ENCODE data around the gene GLIS2. TPM values are rescaled to one million over a fixed set of nuclear protein-coding genes. Genes with fewer than 3 reads are reported as not detected.

GLIS2 gene
- total RNA-seq (under 1 TPM in 1 of 2 experiments, not detected in 1; 0.08 TPM), polyA plus RNA-seq (not detected)

GRCh38 chr16:4315186-4316107 is at the start of gene GLIS2:
GLIS2 (plus strand) TSS chr16:4316067; CDS start chr16:4332281, 16,214 bp downstream.
- Histone ChIP-seq H3K4me3 (ENCODE audit: low read length in 2 of 2) (peak within 1 kb of the TSS; percentile 29 to 36), H3K36me3 (ENCODE audit: insufficient read depth, low read length) (no peaks in the 10 kb centered on the region), H3K4me1 (ENCODE audit: insufficient read depth, low read length) (peaks cover 23% of the 10 kb centered on the region), H3K27ac (ENCODE audit: low read depth, low read length) (no peak within 1 kb of the TSS), H3K27me3 (ENCODE audit: insufficient read depth, low read length) (no peaks in the 10 kb centered on the region), H3K9me3 (ENCODE audit: control insufficient read depth in 1 of 2, low read length in 2 of 2) (no peaks in the 10 kb centered on the region)
- intact Hi-C loops (cut with micrococcal nuclease): no loop called here
- peak within 1 kb of the TSS; percentile 87 to 99 (median 93) for H3K4me3 Mint-ChIP-seq
- ChIA-PET CTCF (ENCODE audit: partially characterized antibody) (no interaction called here), POLR2A (ENCODE audit: partially characterized antibody) (interaction anchor here (0.8 to 1.0 kb wide), 2 partner anchors 9 to 44 kb away, joined by 3 read pairs; no protein-coding TSS in a partner anchor)
- H3K4me1 Mint-ChIP-seq: peaks cover 9 to 22% (median 16%) of the 10 kb centered on the region in 4 donors
- peaks cover 7 to 11% of the 10 kb centered on the region in 2 donors for H3K27me3 Mint-ChIP-seq
- H3K36me3 Mint-ChIP-seq: peaks cover 0 to 2% of the 10 kb centered on the region in 2 donors
- DNase-seq: peak in 2 of 5 donors; percentile 16 to 47
- H3K27ac Mint-ChIP-seq: peak within 1 kb of the TSS in 5 of 7 donors; percentile 50 to 95 (median 82)
- H3K9me3 Mint-ChIP-seq: no peaks in the 10 kb centered on the region

- H3K27ac Mint-ChIP-seq: no peak overlapping the region
Measured at GRCh38 chr16:4266372-4266771, 49.5 kb upstream of the GLIS2 start.

GRCh38 chr16:4270091-4270490 is 45.8 kb upstream of the GLIS2 start:
- CTCF ChIA-PET (ENCODE audit: partially characterized antibody): interaction anchor here (8.2 kb wide), 1 partner anchor 14 kb away, joined by 84 read pairs; no protein-coding TSS in a partner anchor
- Mint-ChIP-seq H3K27me3 (no peaks in the 10 kb centered on the region), H3K9me3 (peaks cover 0 to 4% (median 0%) of the 10 kb centered on the region in 8 donors), H3K36me3 (peaks cover 0 to 5% of the 10 kb centered on the region in 2 donors), H3K4me1 (peaks cover 6 to 27% (median 15%) of the 10 kb centered on the region in 4 donors), H3K4me3 (peak overlapping the region in 6 of 8 donors; percentile 55 to 93 (median 76)), H3K27ac (peak overlapping the region in 1 of 7 donors; percentile 98)
- Histone ChIP-seq H3K27me3 (ENCODE audit: insufficient read depth, low read length) (no peaks in the 10 kb centered on the region), H3K9me3 (ENCODE audit: control insufficient read depth in 1 of 2, low read length in 2 of 2) (no peaks in the 10 kb centered on the region), H3K4me3 (ENCODE audit: low read length in 2 of 2) (no peak overlapping the region), H3K36me3 (ENCODE audit: insufficient read depth, low read length) (peaks cover 4% of the 10 kb centered on the region), H3K27ac (ENCODE audit: low read depth, low read length) (no peak overlapping the region), H3K4me1 (ENCODE audit: insufficient read depth, low read length) (peaks cover 10% of the 10 kb centered on the region)
- POLR2A ChIA-PET (ENCODE audit: partially characterized antibody): interaction anchor here (0.9 to 3.9 kb wide), 4 partner anchors 11 to 81 kb away, joined by 3 to 17 read pairs (median 5); partner anchors contain the start of gene PAM16
- intact Hi-C loops (cut with micrococcal nuclease): no loop called here
- DNase-seq: no peak

More at GRCh38 chr16:4266372-4266771, 49.5 kb upstream of the GLIS2 start:
- H3K4me1 ChIP-seq (ENCODE audit: insufficient read depth, low read length): peaks cover 10% of the 10 kb centered on the region
- no peak overlapping the region for H3K4me3 ChIP-seq (ENCODE audit: low read length in 2 of 2)
- H3K36me3 ChIP-seq (ENCODE audit: insufficient read depth, low read length): peaks cover 14% of the 10 kb centered on the region
- ChIA-PET CTCF (ENCODE audit: partially characterized antibody) (interaction anchor here (8.2 kb wide), 1 partner anchor 10 kb away, joined by 84 read pairs; no protein-coding TSS in a partner anchor), POLR2A (ENCODE audit: partially characterized antibody) (no interaction called here)
- peaks cover 6 to 10% of the 10 kb centered on the region in 2 donors for H3K36me3 Mint-ChIP-seq
- peaks cover 8 to 27% (median 10%) of the 10 kb centered on the region in 4 donors for H3K4me1 Mint-ChIP-seq
- no peaks in the 10 kb centered on the region for H3K27me3 Mint-ChIP-seq
- H3K9me3 Mint-ChIP-seq: no peaks in the 10 kb centered on the region
- H3K27me3 ChIP-seq (ENCODE audit: insufficient read depth, low read length): no peaks in the 10 kb centered on the region
- H3K4me3 Mint-ChIP-seq: no peak overlapping the region
- H3K9me3 ChIP-seq (ENCODE audit: control insufficient read depth in 1 of 2, low read length in 2 of 2): no peaks in the 10 kb centered on the region
- intact Hi-C loops (cut with micrococcal nuclease): no loop called here
- no peak for DNase-seq
- no peak overlapping the region for H3K27ac ChIP-seq (ENCODE audit: low read depth, low read length)

- Histone ChIP-seq H3K4me1 (ENCODE audit: insufficient read depth, low read length) (peaks cover 10% of the 10 kb centered on the region), H3K27me3 (ENCODE audit: insufficient read depth, low read length) (no peaks in the 10 kb centered on the region), H3K27ac (ENCODE audit: low read depth, low read length) (no peak overlapping the region), H3K36me3 (ENCODE audit: insufficient read depth, low read length) (peaks cover 4% of the 10 kb centered on the region), H3K9me3 (ENCODE audit: control insufficient read depth in 1 of 2, low read length in 2 of 2) (no peaks in the 10 kb centered on the region), H3K4me3 (ENCODE audit: low read length in 2 of 2) (peak overlapping the region in 1 of 2 donors; percentile 91)
- ChIA-PET CTCF (ENCODE audit: partially characterized antibody) (interaction anchor here (0.6 to 8.2 kb wide), 4 partner anchors 14 to 266 kb away, joined by 3 to 84 read pairs (median 4); no protein-coding TSS in a partner anchor), POLR2A (ENCODE audit: partially characterized antibody) (interaction anchor here (0.9 to 3.9 kb wide), 7 partner anchors 11 to 146 kb away, joined by 3 to 18 read pairs (median 5); partner anchors contain the start of genes CORO7 and PAM16)
- intact Hi-C loops (cut with micrococcal nuclease): no loop called here
- Mint-ChIP-seq H3K27ac (peak overlapping the region in 6 of 7 donors; percentile 22 to 98 (median 63)), H3K9me3 (peaks cover 0 to 4% (median 0%) of the 10 kb centered on the region in 8 donors), H3K4me3 (peak overlapping the region; percentile 86 to 93 (median 91)), H3K4me1 (peaks cover 6 to 27% (median 14%) of the 10 kb centered on the region in 4 donors), H3K27me3 (no peaks in the 10 kb centered on the region), H3K36me3 (peaks cover 0 to 5% of the 10 kb centered on the region in 2 donors)
- no peak for DNase-seq
Measured at GRCh38 chr16:4270595-4270994, 45.3 kb upstream of the GLIS2 start.

GRCh38 chr16:4271176-4272113 is 44.4 kb upstream of the GLIS2 start:
- Histone ChIP-seq H3K4me1 (ENCODE audit: insufficient read depth, low read length) (peaks cover 10% of the 10 kb centered on the region), H3K9me3 (ENCODE audit: control insufficient read depth in 1 of 2, low read length in 2 of 2) (no peaks in the 10 kb centered on the region), H3K27ac (ENCODE audit: low read depth, low read length) (peak overlapping the region; percentile 71), H3K36me3 (ENCODE audit: insufficient read depth, low read length) (peaks cover 4% of the 10 kb centered on the region), H3K4me3 (ENCODE audit: low read length in 2 of 2) (peak overlapping the region; percentile 48 to 91), H3K27me3 (ENCODE audit: insufficient read depth, low read length) (no peaks in the 10 kb centered on the region)
- DNase-seq: peak; percentile 84 to 94 (median 85)
- H3K9me3 Mint-ChIP-seq: peaks cover 0 to 4% (median 0%) of the 10 kb centered on the region in 8 donors
- ChIA-PET CTCF (ENCODE audit: partially characterized antibody) (interaction anchor here (0.6 to 8.2 kb wide), 7 partner anchors 15 to 333 kb away, joined by 3 to 84 read pairs (median 4); no protein-coding TSS in a partner anchor), POLR2A (ENCODE audit: partially characterized antibody) (interaction anchor here (0.6 to 4.3 kb wide), 20 partner anchors 9 to 554 kb away, joined by 3 to 109 read pairs (median 4); partner anchors contain the start of genes ADCY9, CORO7, CREBBP and MGRN1)
- intact Hi-C loops (cut with micrococcal nuclease): loop anchor here (1.0 to 2.0 kb wide), 3 partner anchors 17 to 143 kb away; partner anchors contain the start of gene PAM16
- H3K27ac Mint-ChIP-seq: peak overlapping the region; percentile 72 to 98 (median 91)
- peaks cover 6 to 27% (median 14%) of the 10 kb centered on the region in 4 donors for H3K4me1 Mint-ChIP-seq
- H3K27me3 Mint-ChIP-seq: no peaks in the 10 kb centered on the region
- peaks cover 0 to 5% of the 10 kb centered on the region in 2 donors for H3K36me3 Mint-ChIP-seq
- peak overlapping the region; percentile 86 to 93 (median 91) for H3K4me3 Mint-ChIP-seq
